ENCODE measurements around the gene PKD2L1. TPM values are rescaled to one million over a fixed set of nuclear protein-coding genes. Genes with fewer than 3 reads are reported as not detected.
A peak's percentile ranks its signal among the peaks of the same experiment; 100 is the strongest.

The PKD2L1 gene
- total and polyA plus RNA-seq, 2 experiments from 2014 or later: not detected

DNA sequence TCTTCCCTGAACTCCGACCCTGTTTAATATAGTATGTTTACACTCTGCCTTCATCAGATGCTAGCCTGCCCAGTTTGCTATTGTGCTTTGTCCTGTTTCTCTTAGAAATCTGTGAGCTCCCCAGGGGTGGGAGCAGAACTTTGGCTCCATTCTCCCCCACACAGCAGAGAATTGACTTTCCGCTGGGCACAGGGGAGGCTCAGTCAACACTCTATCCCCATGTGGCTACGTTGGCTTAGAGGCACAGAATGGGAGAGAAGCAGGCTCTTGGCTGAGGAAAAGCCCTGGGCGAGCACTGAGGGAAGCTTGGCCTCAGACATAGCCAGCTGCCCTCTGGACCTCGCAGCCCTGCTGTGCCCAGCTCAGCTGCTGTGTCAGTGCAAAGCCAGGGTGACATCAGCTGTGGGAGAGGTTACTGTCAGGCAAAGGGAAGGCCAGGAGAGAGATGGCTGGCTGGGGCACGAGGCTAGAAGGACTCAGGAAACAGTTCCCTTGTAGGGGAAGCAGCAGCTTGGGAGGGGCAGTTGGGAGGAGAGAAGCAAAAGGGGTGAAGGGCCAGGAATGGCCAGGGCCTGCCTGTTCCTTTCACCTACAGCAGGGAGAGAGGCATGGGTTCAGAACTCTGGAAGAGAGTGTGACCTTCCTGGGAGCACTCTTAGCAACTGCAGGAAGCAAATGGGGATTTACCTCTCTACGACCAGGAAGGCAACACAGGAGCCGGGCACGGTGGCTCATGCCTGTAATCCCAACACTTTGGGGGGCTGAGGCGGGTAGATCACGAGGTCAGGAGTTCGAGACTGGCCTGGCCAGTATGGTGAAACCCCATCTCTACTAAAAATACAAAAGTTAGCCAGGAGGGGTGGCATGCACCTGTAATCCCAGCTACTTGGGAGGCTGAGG is 11.2 kb upstream of the PKD2L1 start:
- Histone ChIP-seq H3K27ac (no peak overlapping the region), H3K27me3 (no peaks in the 10 kb centered on the region), H3K4me3 (no peak overlapping the region), H3K9me3 (ENCODE audit: low read depth) (no peaks in the 10 kb centered on the region), H3K36me3 (no peaks in the 10 kb centered on the region), H3K4me1 (ENCODE audit: low read depth) (peaks cover 7% of the 10 kb centered on the region)
- TF ChIP-seq, protein P1, sequence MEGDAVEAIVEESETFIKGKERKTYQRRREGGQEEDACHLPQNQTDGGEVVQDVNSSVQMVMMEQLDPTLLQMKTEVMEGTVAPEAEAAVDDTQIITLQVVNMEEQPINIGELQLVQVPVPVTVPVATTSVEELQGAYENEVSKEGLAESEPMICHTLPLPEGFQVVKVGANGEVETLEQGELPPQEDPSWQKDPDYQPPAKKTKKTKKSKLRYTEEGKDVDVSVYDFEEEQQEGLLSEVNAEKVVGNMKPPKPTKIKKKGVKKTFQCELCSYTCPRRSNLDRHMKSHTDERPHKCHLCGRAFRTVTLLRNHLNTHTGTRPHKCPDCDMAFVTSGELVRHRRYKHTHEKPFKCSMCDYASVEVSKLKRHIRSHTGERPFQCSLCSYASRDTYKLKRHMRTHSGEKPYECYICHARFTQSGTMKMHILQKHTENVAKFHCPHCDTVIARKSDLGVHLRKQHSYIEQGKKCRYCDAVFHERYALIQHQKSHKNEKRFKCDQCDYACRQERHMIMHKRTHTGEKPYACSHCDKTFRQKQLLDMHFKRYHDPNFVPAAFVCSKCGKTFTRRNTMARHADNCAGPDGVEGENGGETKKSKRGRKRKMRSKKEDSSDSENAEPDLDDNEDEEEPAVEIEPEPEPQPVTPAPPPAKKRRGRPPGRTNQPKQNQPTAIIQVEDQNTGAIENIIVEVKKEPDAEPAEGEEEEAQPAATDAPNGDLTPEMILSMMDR (IDR thresholded peaks at IDR 0.05; ENCODE audit: low read depth, low read length): no peak
- DNase-seq (ENCODE audit: low read depth in 1 of 2, low spot score in 1 of 2): no peak

- H3K27me3 ChIP-seq: no peaks in the 10 kb centered on the region
Observed at GRCh38 chr10:100339236-100339635, 9.2 kb upstream of the PKD2L1 start.

DNA sequence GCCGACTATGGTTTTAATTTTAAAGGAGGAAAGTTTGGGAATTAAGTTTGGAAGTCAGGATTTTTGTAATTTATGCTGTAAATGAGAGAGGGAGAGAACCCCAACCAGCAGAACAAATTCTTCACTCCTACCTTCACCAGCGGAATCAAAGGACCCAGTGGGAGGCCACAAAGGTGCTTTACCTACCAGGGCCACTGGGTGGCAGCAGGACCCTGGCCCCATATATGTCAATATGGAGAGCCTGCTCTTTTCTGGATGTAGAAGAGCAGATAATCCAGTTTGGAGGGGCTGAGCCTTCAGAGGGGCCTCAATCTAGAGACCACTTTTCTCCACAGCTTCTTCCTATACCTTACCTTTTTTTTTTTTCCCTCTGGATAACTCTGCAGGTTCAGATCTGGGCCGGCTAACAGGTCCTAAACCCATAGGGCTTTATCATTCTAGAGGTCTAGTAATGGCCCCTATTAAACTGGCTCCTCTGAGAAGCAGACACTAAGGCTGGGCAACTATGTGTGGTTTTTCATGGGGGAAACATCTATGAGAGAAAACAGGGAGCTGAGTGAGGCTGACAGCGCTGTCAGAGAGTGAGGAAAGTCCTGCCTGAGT is 8.5 kb upstream of the PKD2L1 start:
- peaks cover 4% of the 10 kb centered on the region for H3K27me3 ChIP-seq
- H3K4me1 ChIP-seq (ENCODE audit: low read depth): no peaks in the 10 kb centered on the region
- TF ChIP-seq, protein P1 (IDR thresholded peaks at IDR 0.05; ENCODE audit: low read depth, low read length): peak; percentile 95
- no peak overlapping the region for H3K4me3 ChIP-seq
- DNase-seq (ENCODE audit: low read depth in 1 of 2, low spot score in 1 of 2): peak; percentile 69 to 76
- no peaks in the 10 kb centered on the region for H3K36me3 ChIP-seq
- no peak overlapping the region for H3K27ac ChIP-seq
- H3K9me3 ChIP-seq (ENCODE audit: low read depth): no peaks in the 10 kb centered on the region

More at GRCh38 chr10:100339236-100339635, 9.2 kb upstream of the PKD2L1 start:
- Histone ChIP-seq H3K4me1 (ENCODE audit: low read depth) (no peaks in the 10 kb centered on the region), H3K4me3 (no peak overlapping the region), H3K36me3 (no peaks in the 10 kb centered on the region), H3K9me3 (ENCODE audit: low read depth) (no peaks in the 10 kb centered on the region), H3K27ac (no peak overlapping the region)
- no peak for DNase-seq (ENCODE audit: low read depth in 1 of 2, low spot score in 1 of 2)
- TF ChIP-seq, protein P1 (IDR thresholded peaks at IDR 0.05; ENCODE audit: low read depth, low read length): no peak

GRCh38 chr10:100334762-100335161 is 4.7 kb upstream of the PKD2L1 start:
- DNase-seq (ENCODE audit: low read depth in 1 of 2, low spot score in 1 of 2): no peak
- TF ChIP-seq, protein P1 (IDR thresholded peaks at IDR 0.05; ENCODE audit: low read depth, low read length): no peak
- H3K4me3 ChIP-seq: no peak overlapping the region
- H3K4me1 ChIP-seq (ENCODE audit: low read depth): no peaks in the 10 kb centered on the region
- H3K36me3 ChIP-seq: no peaks in the 10 kb centered on the region
- peaks cover 14% of the 10 kb centered on the region for H3K27me3 ChIP-seq
- no peak overlapping the region for H3K27ac ChIP-seq
- H3K9me3 ChIP-seq (ENCODE audit: low read depth): no peaks in the 10 kb centered on the region

DNA sequence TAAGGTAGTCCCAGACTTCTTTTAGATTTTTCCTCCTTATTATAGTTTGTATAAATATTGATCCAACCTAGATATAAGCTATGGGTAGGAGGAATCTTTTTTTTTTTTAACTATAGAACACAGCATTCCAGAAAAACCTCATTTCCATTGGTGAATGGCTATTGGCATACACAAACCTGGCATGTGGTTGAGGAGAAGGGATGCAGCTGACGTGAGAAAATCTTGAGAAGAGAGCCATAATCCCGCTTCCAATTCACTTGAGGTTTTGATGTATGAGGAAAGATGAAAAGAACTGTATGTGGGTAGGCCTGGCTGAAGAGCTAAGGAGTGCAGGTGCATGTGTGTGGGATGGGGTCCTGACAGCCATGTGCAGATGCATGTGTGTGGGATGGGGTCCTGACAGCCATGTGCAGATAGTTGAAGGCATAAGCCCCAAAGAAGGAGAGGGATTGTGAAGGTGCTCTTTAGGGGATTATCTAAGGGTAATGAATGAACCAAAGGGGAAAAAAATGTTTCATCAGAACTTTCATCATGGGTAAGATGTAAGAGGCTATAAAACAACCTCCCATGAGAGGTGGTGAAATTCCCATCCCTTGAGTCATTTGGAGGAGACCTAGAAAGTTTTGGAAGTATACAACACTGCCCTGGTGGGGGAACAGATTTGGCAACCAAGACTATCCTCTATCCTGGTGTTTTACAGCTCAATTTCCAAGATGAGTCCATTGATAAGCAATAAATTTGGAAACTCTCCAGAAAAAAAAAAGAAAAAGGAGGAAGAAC is 3.8 kb upstream of the PKD2L1 start:
- no peaks in the 10 kb centered on the region for H3K4me1 ChIP-seq (ENCODE audit: low read depth)
- H3K27ac ChIP-seq: no peak overlapping the region
- TF ChIP-seq, protein P1 (IDR thresholded peaks at IDR 0.05; ENCODE audit: low read depth, low read length): no peak
- H3K9me3 ChIP-seq (ENCODE audit: low read depth): no peaks in the 10 kb centered on the region
- H3K27me3 ChIP-seq: peaks cover 18% of the 10 kb centered on the region
- no peaks in the 10 kb centered on the region for H3K36me3 ChIP-seq
- no peak overlapping the region for H3K4me3 ChIP-seq
- DNase-seq (ENCODE audit: low read depth in 1 of 2, low spot score in 1 of 2): peak in 1 of 2 donors; percentile 22

All from cardiac muscle cell (in vitro differentiated cells and primary cell).